ENCODE data around the gene SH3RF3. TPM values are rescaled to one million over a fixed set of nuclear protein-coding genes. Genes with fewer than 3 reads are reported as not detected.
A peak's percentile ranks its signal among the peaks of the same experiment; 100 is the strongest.

The SH3RF3 gene
- total RNA-seq, 1 donor from 2014 or later = 8.0 TPM

DNA sequence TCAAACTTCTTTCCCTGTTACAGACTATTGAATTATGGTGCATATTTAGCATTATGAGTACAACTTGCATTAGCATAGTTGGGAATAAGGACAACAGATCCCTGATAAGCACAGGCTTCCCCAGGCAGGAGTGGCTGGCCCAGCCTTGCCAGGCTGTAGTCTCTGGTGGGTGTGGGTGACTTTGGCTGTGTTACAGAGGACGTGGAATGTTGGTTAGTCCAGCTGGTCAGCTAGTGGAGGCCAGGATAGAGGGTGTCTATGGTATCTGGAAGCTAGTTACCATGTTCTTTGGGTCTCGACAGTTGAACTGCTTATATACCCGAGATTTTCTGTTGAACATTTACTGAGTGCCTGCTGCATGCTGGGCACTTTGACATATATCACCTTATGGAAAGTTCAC is 4.7 kb downstream of the SH3RF3 start:
- intact Hi-C loops (cut with DNase I) = loop anchor here (5.0 kb wide), 2 partner anchors 39 to 109 kb away; no protein-coding TSS in a partner anchor
- no peak for DNase-seq (ENCODE audit: missing footprints)

DNA sequence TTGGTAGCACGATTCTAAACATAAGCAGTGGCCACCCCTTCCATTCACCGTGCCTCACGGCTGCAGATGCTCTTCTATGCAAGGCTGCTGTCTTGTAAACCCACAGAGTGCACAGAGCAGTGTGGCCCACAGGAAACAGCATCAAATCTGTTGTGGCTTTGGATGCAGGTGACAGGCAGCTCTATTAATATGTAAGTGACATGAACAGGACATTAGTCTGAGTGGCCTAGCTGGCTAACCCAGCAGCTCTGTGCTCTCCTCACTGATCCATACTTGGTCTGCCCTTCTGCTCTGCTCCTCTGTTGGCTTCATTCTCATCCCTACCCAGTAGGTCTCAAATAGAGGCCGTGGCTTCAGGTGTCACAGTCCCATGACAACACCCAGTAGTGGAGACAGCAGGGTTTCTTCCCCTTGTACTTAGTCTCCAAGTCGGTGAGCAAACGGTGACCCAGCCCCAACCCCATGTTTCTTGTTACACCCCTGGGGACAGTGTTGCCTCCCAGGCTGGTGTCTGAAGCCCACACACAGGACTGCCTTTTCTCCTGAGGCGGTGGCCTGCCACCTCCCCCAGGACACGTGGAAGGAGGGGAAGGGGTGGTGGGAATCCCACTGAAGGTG is 5.8 kb downstream of the SH3RF3 start:
- intact Hi-C loops (cut with DNase I) = loop anchor here (5.0 kb wide), 2 partner anchors 37 to 107 kb away; no protein-coding TSS in a partner anchor
- ATAC-seq (no peak), DNase-seq (ENCODE audit: missing footprints) (no peak)

More for the DNA sequence above, 4.7 kb downstream of the SH3RF3 start:
- no peak for ATAC-seq

DNA sequence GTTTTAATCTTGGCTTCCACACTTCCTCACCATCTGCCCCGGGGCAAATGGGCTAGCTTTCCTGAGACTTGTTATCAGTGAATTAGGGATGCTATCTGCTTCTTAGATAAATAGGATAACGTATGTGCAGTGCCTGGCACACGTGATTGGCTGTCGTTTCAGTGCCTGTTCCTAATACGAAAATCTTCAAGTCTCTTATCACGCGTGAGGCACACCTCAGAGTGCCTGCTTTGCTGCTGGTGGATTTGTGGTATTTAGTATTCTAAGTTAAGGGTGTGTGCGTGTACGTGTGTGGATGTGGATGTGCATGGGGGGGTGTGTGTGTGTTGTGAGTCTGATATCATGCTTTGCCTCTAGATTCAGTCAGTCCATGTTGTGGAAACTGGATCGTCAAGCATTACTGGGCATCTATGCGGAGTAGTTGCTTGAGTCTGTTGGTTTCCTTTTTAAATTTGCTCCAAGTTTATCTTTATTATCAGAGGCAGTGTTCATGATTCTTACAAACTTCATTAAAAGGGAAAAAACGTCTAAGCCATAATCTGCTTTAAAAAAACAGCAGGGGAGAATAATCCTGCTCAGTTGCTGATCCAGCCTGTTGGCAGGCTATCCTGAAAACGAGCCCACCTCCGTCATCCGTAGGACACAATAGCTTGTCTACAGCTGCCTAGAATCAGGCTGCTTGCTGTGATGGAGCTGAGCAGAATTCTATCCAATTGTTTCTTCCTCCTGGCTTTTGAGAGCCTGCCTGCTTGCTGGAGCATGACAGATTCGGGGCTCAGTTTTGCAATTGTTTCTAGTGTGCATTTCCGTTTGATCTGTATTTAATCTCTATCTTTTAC is 6.6 kb downstream of the SH3RF3 start:
- no peak for ATAC-seq
- intact Hi-C loops (cut with DNase I) = no loop called here
- DNase-seq (ENCODE audit: missing footprints) = no peak

DNA sequence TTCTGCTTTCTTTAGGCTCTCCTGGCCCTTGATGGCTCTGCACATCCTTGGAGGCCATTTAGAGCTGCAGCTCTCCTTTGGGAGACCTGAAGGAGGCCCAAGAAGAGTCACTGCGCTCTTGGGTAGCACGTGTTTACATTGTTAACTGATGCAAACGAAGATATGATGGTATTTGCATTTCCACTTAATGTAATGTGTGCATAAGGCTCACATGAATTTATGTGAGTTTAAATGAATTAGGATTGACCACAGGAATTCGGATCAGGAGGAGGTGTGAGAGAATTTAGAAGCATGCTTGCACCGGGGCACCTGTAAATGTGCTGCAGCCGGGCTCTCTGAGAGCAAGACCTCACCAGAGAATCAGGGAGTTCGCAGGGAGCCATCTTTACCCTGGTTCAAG is 7.5 kb downstream of the SH3RF3 start:
- DNase-seq (ENCODE audit: missing footprints) = no peak
- intact Hi-C loops (cut with DNase I) = no loop called here
- no peak for ATAC-seq

DNA sequence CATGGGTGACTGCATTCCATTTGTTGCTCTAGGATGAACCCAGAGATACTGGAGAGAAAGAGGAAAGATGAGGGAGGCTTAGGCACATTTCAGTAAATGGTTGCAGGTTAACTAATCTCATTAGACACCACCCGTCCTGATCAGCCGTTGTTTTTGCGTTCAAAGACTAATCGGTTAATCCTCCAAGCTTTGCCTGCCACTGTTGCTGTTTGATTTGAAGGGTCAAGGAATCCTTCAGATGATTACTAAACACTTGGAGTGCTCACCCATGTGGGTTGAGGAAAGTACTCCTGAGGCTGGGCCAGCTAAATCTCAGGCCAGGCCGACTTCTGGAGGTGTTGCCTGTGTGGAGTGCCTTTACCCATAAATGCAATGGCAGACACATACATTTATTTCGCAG is 8.6 kb downstream of the SH3RF3 start:
- ATAC-seq (no peak), DNase-seq (ENCODE audit: missing footprints) (no peak)
- intact Hi-C loops (cut with DNase I) = no loop called here

DNA sequence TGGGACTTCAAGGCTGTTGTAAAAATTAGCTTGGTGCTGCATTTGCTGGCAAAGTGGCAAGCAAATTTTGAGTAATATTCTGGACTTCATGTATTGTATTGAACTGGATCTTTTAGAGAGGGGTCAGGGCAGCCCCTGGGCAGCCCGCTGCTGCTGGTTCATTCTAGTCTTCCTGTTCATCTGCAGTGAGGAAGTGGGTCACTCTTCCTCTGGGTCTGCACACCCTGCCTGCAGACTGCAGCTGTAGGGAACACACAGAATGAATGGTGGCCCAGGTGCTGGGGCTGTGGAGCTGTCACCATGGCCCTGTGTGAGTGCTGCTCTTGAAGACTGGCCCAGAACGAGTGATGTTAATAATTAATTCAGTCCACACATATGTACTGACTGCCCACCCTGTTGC is 9.4 kb downstream of the SH3RF3 start:
- ATAC-seq (no peak), DNase-seq (ENCODE audit: missing footprints) (no peak)
- intact Hi-C loops (cut with DNase I) = no loop called here

DNA sequence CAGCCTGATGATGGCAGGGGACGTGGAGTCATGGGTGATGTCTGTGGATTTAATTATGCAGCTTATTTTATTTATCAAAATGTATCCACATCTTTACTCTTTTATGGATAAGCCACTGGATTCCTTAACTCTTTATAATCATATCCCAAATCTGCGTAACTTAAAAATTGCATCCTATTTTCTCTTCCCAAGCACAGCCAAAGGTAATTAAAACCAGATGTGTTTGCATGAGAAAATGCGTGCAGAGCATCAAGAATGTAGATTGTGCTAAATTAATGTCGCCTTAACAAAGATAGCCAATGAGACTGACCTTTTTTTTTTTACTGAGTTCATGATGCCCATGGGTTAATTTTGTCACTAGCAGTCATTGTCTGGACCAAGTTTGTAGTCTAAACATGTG is 10.0 kb downstream of the SH3RF3 start:
- intact Hi-C loops (cut with DNase I) = no loop called here
- DNase-seq (ENCODE audit: missing footprints) = no peak
- ATAC-seq = no peak

DNA sequence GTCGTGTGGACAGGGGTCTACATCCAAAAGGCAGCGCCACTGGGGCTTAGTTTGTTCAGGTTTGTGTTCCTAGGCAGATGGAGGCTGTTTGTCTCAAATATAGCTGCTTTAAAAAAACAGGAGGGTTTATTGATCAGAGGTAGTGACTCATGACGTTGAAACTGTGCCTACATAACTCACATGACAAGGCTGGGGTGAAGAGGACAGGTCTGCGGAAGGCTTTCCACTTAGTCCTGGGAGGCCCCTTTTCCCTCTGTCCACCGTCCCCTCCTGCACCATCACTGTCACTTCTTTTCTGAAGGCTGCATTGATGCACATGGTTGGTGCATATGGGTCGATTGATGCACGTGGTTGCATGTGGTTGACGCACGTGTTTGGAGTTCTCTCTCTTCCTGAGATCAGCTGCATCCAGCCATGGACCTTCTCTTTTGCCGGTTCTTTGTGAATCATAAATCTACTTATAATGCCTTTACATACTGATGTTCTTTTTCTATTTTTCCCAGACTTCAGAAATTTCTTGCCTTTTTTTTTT is 10.9 kb downstream of the SH3RF3 start:
- intact Hi-C loops (cut with DNase I) = no loop called here
- no peak for ATAC-seq
- no peak for DNase-seq (ENCODE audit: missing footprints)

DNA sequence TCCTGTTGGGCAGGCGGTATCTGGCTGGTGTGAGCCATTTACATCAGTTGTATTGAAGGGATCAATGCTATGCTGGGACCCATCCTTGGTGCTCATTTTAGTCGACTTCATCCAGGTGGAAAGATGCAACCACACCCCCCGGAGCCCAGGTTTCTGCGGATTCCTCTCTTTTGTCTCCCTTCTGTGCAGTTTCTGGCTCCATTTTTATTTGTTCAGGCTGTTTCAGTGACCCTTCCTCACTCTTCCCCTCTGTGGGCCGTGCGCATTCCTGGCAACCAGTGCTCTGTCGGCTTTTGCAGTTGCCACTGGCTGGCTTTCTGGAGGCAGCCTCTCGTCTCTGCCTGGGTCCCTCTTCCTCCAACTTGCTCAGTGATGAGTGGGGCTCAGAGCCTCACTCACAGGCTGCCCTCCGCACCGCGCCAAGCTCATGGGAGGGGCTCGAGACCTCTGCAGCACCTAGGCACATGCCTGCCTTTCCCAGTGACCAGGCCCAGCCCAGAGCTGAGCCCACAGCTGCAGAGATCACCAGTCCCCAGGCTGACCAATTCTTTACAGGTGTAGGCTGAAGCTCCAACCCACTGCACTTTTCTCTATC is 12.1 kb downstream of the SH3RF3 start:
- ATAC-seq (no peak), DNase-seq (ENCODE audit: missing footprints) (no peak)
- intact Hi-C loops (cut with DNase I) = no loop called here

DNA sequence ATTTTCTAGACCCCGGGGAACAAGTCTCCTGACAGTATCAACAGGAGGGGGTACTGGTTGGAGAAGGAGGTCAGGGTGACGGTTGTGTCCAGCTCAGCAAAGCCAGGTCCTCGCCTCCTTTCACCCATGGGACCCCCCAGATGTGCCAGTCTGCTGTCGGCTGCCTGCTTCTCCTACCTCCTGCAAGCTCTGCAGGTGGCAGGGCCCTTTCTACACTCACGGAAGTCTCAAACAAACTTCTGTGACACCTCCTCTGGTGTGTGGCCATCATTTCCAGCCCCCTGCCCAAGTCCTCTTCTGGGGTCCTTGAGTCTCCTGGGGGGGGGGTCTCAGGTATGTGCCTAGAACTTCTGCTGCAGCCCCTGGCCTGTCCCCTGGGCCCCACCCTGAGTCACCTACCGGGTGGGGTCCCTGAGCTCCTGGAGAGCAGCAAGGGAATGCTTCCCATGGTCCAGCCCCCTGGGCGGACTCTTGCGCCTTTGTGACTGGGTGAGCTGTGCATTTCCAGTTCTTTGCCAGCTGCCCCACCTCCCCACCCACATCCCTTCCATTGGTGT is 12.8 kb downstream of the SH3RF3 start:
- ATAC-seq (no peak), DNase-seq (ENCODE audit: missing footprints) (no peak)
- intact Hi-C loops (cut with DNase I) = no loop called here

DNA sequence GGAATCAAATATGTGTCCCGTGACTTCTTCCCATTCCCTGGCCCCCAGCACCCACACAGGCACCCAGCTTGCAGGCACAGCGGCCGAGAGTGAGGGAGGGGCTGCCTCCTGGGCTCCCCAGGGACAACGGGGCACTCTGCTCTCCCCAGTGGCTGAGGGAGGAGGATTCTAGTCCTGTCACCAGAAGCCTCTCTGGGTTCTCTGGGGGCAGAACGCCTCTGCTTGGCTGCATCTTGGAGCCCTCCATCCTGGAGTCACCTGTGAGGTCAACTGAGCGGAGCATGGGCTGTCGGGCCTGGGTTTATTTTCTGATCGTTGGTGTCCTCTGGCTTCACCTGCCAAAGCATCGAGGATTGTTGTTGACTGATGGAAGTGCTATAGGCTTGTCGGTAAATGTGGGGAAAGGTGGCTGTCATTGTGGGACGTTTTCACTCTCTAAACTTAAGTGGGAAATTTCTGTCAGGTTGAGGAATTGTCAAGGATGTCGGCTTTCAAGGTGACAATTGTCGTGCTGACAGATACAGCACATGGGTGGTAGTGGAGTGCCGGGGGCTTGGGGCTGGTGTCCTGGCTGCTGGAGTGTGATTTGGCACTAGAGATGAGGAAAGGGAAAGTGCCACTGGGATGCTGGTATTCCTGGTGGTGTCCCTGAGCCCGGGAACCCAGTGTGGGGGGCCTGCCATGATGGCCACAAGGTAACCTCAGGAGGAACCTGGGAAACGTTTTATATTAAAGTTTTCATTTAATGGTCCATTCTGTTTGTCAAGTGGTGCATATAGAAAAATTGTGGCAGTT is 13.6 kb downstream of the SH3RF3 start:
- ATAC-seq = no peak
- no peak for DNase-seq (ENCODE audit: missing footprints)
- intact Hi-C loops (cut with DNase I) = no loop called here

DNA sequence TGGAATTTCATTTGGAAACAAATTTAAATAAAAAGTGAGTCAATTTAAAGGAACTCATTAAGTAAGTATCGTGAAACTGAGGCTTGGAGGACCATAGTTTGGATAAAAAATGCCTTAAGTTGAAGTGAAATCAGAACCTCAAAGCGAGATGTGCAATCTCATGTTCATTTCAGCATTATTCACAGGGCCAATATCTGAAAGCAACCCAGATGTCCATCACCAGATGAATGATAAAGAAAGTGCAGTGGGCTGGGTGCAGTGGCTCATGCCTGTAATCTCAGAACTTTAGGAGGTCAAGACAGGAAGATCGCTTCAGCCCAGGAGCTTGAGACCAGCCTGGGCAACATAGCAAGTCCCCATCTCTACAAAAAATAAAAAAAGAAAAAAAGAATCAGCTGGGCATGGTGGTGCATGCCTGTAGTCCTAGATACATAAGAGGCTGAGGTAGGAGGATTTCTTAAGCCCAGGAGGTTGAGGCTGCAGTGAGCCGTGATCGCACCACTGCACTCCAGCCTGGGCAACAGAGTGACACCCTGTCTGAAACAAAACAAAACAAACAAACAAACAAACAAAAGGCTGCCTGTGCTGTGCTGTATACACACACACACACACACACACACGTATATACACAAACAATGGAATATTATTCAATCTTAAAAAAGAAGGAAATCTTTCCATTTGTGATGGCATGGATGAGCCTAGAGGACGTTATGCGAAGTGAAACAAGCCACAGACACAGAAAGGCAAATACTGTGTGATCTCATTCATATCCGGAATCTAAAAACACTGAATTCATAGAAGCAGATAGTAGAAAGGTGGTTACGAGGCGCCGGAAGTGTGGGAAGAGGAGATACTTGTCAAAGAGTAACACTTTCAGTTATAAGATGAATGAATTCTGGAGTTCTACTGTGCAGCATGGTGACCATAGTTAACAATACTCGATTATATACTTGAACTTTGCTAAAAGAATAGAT is 14.5 kb downstream of the SH3RF3 start:
- DNase-seq (ENCODE audit: missing footprints) (no peak), ATAC-seq (no peak)
- intact Hi-C loops (cut with DNase I) = no loop called here

DNA sequence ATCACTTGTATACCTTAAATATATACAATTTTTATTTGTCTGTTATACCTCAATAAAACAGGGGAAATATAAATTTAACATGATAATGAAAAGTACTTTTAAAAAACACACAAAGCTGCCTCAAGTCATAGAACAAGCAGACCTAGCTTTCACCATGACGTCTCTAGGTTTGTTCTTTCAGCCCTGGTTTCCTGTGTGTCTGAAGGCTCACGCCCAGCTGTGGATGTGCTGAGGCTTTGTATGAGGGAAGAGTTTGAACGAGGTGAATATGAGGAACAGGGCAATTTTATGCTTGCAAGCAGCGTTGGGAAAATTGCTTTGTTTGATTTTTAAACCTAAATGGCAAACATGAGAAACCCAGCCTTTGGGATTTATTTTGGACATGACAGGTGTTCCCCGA is 15.3 kb downstream of the SH3RF3 start:
- ATAC-seq (no peak), DNase-seq (ENCODE audit: missing footprints) (no peak)
- intact Hi-C loops (cut with DNase I) = no loop called here

DNA sequence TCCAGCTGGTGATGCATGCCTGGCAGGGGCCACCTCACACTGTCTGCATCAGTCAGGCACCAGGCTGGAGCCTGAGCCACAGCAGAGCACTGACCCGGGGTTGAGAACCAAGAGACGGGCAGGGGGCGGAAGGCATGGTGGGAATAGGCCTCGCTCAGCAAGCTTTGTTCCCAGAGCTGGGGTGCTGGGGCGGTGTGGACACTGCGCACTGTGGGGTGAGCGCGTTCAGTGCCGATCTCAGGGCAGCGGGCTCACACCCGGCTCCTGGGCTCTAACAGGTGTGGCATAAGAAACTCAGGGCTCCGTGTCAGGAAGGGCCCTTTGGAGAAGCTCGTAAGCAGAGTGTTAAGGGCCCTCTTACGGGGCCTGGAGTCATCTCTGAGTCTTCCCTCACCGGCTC is 15.7 kb downstream of the SH3RF3 start:
- intact Hi-C loops (cut with DNase I) = no loop called here
- ATAC-seq = no peak
- DNase-seq (ENCODE audit: missing footprints) = no peak

DNA sequence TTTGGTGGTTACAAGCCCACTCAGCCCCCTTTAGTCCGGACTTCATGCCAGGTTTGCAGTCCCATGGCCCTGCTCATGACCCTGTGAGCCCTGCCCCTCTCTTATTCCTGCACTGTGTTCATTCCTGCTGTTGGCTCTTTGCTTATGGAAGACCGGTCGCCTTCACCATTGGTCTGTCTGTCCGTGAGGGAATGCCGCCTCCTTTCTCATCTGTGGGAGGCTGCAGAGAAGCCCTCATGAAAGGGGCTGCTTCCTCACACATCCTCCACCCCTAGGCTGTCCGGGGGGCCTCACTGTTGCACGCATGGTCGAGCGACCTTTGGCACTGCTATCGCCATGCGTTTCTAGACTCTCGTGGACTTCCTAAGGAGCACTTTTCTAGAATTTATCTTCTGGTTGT is 16.3 kb downstream of the SH3RF3 start:
- DNase-seq (ENCODE audit: missing footprints) (no peak), ATAC-seq (no peak)
- intact Hi-C loops (cut with DNase I) = no loop called here

DNA sequence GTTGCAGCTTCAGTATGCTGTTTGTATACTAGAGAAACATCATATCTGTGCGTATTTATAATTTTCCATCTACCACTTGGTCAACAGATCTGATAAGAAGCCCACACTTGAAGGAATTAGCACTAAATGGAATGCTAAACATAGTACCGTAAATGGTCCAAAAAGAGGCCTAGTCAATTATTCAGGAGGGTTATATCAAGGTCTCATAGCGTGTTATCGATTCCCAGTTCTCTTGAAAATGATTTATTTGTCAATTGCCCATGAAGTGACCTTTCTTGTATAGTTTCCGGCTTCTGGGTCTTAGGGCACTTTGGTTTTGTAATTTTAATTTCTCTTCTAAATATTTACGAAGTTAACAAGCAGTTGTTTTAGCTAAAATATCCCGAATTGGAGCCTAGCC is 18.4 kb downstream of the SH3RF3 start:
- ATAC-seq (no peak), DNase-seq (ENCODE audit: missing footprints) (no peak)
- intact Hi-C loops (cut with DNase I) = no loop called here

DNA sequence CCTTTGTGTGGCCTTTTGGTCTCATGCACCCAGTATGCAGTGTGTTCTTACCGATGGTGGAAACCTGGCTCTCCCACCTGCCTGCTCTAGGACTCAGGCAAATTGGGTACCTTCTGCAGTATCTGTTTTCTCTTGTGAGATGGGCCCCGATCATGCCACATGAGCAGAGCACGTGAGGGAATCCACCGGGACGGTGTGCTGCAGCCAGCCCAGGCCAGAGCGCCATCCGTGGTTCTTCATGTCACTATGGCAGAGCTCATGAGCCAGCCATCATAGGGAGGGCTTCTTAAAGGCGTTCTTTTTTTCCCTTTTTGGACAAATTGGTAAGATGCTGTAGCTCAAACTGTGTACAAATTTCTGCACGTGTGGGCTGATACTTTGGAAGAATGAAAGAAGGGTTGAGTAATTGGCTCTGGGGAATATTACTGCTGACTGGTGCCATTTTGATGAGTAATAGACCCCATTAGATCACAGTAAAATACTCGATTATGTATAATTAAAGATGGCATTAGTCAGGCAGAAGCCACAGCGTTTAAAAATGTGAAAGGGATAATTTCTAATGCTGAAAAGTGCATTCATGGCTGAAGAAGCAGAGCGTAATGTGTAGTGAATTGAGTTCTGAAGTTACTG is 19.2 kb downstream of the SH3RF3 start:
- no peak for DNase-seq (ENCODE audit: missing footprints)
- peak; percentile 33 for ATAC-seq
- intact Hi-C loops (cut with DNase I) = no loop called here

All from Right ventricle myocardium inferior (tissue), 1 donor.